Neural cell (in vitro differentiated cells): ENCODE results near the gene NELL1. TPM values are rescaled to one million over a fixed set of nuclear protein-coding genes. Genes with fewer than 3 reads are reported as not detected.

Experiments
- H2AFZ ChIP-seq: fragments of 200-600, 300-800 bp; sonication (generic), shearing (Covaris generic); 2 replicates; pipeline ENCODE4 v1.6.0; 2014; ENCODE audit warnings: low read depth, mild to moderate bottlenecking, antibody characterized with exemption, low read length, moderate library complexity
- H3F3A ChIP-seq: fragments of 200-600 bp; shearing (Covaris generic); 2 replicates; pipeline ENCODE4 v1.6.1; 2016; ENCODE audit warnings: mild to moderate bottlenecking, moderate library complexity, mixed read lengths, antibody characterized with exemption, low read length; ENCODE audit not compliant: insufficient read depth, poor library complexity, severe bottlenecking
- H3K27ac ChIP-seq: fragments of 200-600, 300-800 bp; sonication (generic), shearing (Covaris generic); 2 replicates; pipeline ENCODE4 v1.5.1; 2014; ENCODE audit warnings: mild to moderate bottlenecking, low read length, moderate library complexity
- H3K27me3 ChIP-seq: fragments of 300-800, 200-600 bp; sonication (generic), shearing (Covaris generic); 2 replicates; pipeline ENCODE4 v1.6.0; 2014; ENCODE audit warnings: mild to moderate bottlenecking, low read depth, low read length, moderate library complexity; ENCODE audit not compliant: insufficient read depth
- H3K36me3 ChIP-seq: fragments of 300-800, 200-600 bp; sonication (generic), shearing (Covaris generic); 2 replicates; pipeline ENCODE4 v1.5.1; 2014; ENCODE audit warnings: mild to moderate bottlenecking, antibody characterized with exemption, low read length, moderate library complexity; ENCODE audit not compliant: insufficient read depth
- H3K4me2 ChIP-seq: fragments of 300-800, 200-600 bp; sonication (generic), shearing (Covaris generic); 2 replicates; pipeline ENCODE4 v1.6.0; 2014; ENCODE audit warnings: mild to moderate bottlenecking, low read length
- H3K4me3 ChIP-seq: fragments of 300-800, 200-600 bp; sonication (generic), shearing (Covaris generic); 2 replicates; pipeline ENCODE4 v1.5.1; 2014; ENCODE audit warnings: mild to moderate bottlenecking, low read length, moderate library complexity
- H3K79me2 ChIP-seq: fragments of 200-600 bp; shearing (Covaris generic); replicated peaks from 2 replicates; pipeline ENCODE4 v1.6.0; 2014; ENCODE audit warnings: mild to moderate bottlenecking, low read length, moderate library complexity; ENCODE audit not compliant: insufficient read depth
- H3K9ac ChIP-seq: fragments of 300-800, 200-600 bp; sonication (generic), shearing (Covaris generic); 2 replicates; pipeline ENCODE4 v1.6.1; 2016; ENCODE audit warnings: mild to moderate bottlenecking, low read length, mixed read lengths
- H3K9me2 ChIP-seq: fragments of 200-600 bp; shearing (Covaris generic); 2 replicates; pipeline ENCODE4 v1.6.1; 2016; ENCODE audit warnings: mild to moderate bottlenecking, low read length, mixed read lengths; ENCODE audit not compliant: insufficient read depth
- H3K9me3 ChIP-seq: fragments of 200-600, 300-800 bp; sonication (generic), shearing (Covaris generic); 2 replicates; pipeline ENCODE4 v1.6.1; 2016; ENCODE audit warnings: mild to moderate bottlenecking, mixed run types, low read length, moderate library complexity, mixed read lengths
- H4K20me1 ChIP-seq: fragments of 200-600 bp; shearing (Covaris generic); 2 replicates; pipeline ENCODE4 v1.6.1; 2016; ENCODE audit warnings: mild to moderate bottlenecking, mixed run types; ENCODE audit not compliant: insufficient read depth
- EP300 ChIP-seq: fragments of 450-650 bp; conservative IDR thresholded peaks from 2 replicates; pipeline ENCODE4 v1.6.1; 2014; ENCODE audit warnings: antibody characterized with exemption, mild to moderate bottlenecking, moderate library complexity; ENCODE audit not compliant: poor library complexity, severe bottlenecking
- EZH2 ChIP-seq: fragments of 200-600, 300-800 bp; shearing (Covaris generic), sonication (generic); IDR thresholded peaks from 2 replicates; pipeline ENCODE4 v1.6.1; 2014; ENCODE audit warnings: antibody characterized with exemption, low read length, borderline replicate concordance, mild to moderate bottlenecking; ENCODE audit not compliant: insufficient read depth, poor library complexity, severe bottlenecking
- MXI1 ChIP-seq: fragments of 450-650 bp; conservative IDR thresholded peaks from 2 replicates; pipeline ENCODE4 v1.6.1; 2014; ENCODE audit warnings: antibody characterized with exemption, mild to moderate bottlenecking; ENCODE audit not compliant: poor library complexity, severe bottlenecking
- POLR2AphosphoS5 ChIP-seq: IDR thresholded peaks from 2 replicates; pipeline ENCODE4 v1.6.1; 2012
- RAD21 ChIP-seq: fragments of 450-650 bp; conservative IDR thresholded peaks from 2 replicates; pipeline ENCODE4 v1.6.1; 2014; ENCODE audit warnings: antibody characterized with exemption, mild to moderate bottlenecking, moderate library complexity
- SMC3 ChIP-seq: fragments of 450-650 bp; conservative IDR thresholded peaks from 2 replicates; pipeline ENCODE4 v1.6.1; 2014; ENCODE audit warnings: antibody characterized with exemption, mild to moderate bottlenecking, moderate library complexity; ENCODE audit not compliant: poor library complexity
- TAF1 ChIP-seq: IDR thresholded peaks from 2 replicates; pipeline ENCODE4 v1.6.1; 2012; ENCODE audit warnings: low read depth
- polyA plus RNA-seq: library from polyadenylated mRNA; depleted of rRNA; stranded (reverse); fragments of >200 nt; gene quantifications from 2 replicates; pipeline ENCODE4 v1.2.3, GENCODE V29; 2014
- TF ChIP-seq, protein P1 (sequence below): IDR thresholded peaks from 2 replicates; pipeline ENCODE4 v1.6.1; 2012; ENCODE audit warnings: borderline replicate concordance
- TF ChIP-seq, protein P2 (sequence below): fragments of 450-650 bp; IDR thresholded peaks from 2 replicates; pipeline ENCODE4 v1.5.1; 2014; ENCODE audit warnings: antibody characterized with exemption, mild to moderate bottlenecking, moderate library complexity; ENCODE audit not compliant: poor library complexity, severe bottlenecking

Gene NELL1
- polyA plus RNA-seq, 1 donor from 2014 or later = 70.4 TPM

DNA sequence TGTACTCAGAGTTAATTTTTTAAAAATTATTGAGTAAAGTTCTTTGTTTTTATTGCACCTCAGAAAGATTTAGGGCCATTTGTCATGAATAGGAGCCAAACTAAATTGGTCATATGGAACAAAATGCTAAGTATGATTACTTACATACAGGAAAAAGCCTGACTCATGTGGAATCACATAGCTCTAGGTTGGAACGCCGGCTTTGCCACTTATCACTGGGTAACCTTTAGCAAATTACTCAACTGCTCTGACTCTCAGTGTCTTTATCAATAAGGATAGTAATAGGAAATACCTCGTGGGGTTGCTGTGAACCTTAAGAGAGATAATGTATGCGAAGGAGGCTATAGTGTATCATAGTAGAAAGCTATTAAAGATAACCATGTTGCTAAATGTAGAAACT lies 638.5 kb downstream of the NELL1 start:
- no peaks in the 10 kb centered on the region for H3F3A ChIP-seq
- no peak for TF ChIP-seq MXI1
- TF ChIP-seq EP300 = no peak
- no peak for TF ChIP-seq SMC3
- TF ChIP-seq EZH2 = no peak
- no peak overlapping the region for H3K4me2 ChIP-seq
- no peak overlapping the region for H3K27ac ChIP-seq
- no peaks in the 10 kb centered on the region for H3K9me3 ChIP-seq
- no peak overlapping the region for H3K9ac ChIP-seq
- no peaks in the 10 kb centered on the region for H4K20me1 ChIP-seq
- no peak overlapping the region for H3K4me3 ChIP-seq
- no peaks in the 10 kb centered on the region for H3K79me2 ChIP-seq
- no peaks in the 10 kb centered on the region for H3K36me3 ChIP-seq
- H3K9me2 ChIP-seq = no peaks in the 10 kb centered on the region
- no peaks in the 10 kb centered on the region for H3K27me3 ChIP-seq
- H2AFZ ChIP-seq = no peak overlapping the region

DNA sequence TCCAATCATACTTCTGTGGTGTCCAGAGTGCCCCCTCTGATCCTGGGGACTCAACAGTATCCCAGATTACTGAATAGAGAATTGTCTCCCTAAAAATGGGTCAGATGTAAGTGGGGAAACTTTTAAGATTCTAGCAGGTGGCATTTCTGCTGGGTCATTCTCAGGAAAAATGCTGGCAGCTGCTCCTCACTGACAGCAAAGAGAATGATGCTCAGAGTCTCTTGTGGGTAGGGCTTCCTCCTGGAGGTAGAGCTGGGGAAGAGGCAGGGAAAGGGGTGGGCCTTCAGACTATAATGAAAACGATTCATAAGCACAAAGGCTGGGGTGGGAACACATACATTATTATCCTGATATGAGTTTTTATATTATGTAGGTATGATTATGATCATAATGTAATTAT lies 647.2 kb downstream of the NELL1 start:
- H4K20me1 ChIP-seq = no peaks in the 10 kb centered on the region
- H3K4me3 ChIP-seq = no peak overlapping the region
- no peaks in the 10 kb centered on the region for H3K79me2 ChIP-seq
- no peaks in the 10 kb centered on the region for H3K36me3 ChIP-seq
- no peaks in the 10 kb centered on the region for H3K9me3 ChIP-seq
- no peaks in the 10 kb centered on the region for H3F3A ChIP-seq
- no peak overlapping the region for H3K9ac ChIP-seq
- H3K9me2 ChIP-seq = no peaks in the 10 kb centered on the region
- TF ChIP-seq RAD21 (no peak), EP300 (no peak), POLR2AphosphoS5 (no peak), MXI1 (no peak), SMC3 (no peak), TAF1 (no peak), EZH2 (no peak)
- TF ChIP-seq, protein P1, sequence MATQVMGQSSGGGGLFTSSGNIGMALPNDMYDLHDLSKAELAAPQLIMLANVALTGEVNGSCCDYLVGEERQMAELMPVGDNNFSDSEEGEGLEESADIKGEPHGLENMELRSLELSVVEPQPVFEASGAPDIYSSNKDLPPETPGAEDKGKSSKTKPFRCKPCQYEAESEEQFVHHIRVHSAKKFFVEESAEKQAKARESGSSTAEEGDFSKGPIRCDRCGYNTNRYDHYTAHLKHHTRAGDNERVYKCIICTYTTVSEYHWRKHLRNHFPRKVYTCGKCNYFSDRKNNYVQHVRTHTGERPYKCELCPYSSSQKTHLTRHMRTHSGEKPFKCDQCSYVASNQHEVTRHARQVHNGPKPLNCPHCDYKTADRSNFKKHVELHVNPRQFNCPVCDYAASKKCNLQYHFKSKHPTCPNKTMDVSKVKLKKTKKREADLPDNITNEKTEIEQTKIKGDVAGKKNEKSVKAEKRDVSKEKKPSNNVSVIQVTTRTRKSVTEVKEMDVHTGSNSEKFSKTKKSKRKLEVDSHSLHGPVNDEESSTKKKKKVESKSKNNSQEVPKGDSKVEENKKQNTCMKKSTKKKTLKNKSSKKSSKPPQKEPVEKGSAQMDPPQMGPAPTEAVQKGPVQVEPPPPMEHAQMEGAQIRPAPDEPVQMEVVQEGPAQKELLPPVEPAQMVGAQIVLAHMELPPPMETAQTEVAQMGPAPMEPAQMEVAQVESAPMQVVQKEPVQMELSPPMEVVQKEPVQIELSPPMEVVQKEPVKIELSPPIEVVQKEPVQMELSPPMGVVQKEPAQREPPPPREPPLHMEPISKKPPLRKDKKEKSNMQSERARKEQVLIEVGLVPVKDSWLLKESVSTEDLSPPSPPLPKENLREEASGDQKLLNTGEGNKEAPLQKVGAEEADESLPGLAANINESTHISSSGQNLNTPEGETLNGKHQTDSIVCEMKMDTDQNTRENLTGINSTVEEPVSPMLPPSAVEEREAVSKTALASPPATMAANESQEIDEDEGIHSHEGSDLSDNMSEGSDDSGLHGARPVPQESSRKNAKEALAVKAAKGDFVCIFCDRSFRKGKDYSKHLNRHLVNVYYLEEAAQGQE = no peak
- TF ChIP-seq, protein P2, sequence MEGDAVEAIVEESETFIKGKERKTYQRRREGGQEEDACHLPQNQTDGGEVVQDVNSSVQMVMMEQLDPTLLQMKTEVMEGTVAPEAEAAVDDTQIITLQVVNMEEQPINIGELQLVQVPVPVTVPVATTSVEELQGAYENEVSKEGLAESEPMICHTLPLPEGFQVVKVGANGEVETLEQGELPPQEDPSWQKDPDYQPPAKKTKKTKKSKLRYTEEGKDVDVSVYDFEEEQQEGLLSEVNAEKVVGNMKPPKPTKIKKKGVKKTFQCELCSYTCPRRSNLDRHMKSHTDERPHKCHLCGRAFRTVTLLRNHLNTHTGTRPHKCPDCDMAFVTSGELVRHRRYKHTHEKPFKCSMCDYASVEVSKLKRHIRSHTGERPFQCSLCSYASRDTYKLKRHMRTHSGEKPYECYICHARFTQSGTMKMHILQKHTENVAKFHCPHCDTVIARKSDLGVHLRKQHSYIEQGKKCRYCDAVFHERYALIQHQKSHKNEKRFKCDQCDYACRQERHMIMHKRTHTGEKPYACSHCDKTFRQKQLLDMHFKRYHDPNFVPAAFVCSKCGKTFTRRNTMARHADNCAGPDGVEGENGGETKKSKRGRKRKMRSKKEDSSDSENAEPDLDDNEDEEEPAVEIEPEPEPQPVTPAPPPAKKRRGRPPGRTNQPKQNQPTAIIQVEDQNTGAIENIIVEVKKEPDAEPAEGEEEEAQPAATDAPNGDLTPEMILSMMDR = no peak
- H2AFZ ChIP-seq = no peak overlapping the region
- no peak overlapping the region for H3K4me2 ChIP-seq
- H3K27ac ChIP-seq = no peak overlapping the region
- H3K27me3 ChIP-seq = no peaks in the 10 kb centered on the region

DNA sequence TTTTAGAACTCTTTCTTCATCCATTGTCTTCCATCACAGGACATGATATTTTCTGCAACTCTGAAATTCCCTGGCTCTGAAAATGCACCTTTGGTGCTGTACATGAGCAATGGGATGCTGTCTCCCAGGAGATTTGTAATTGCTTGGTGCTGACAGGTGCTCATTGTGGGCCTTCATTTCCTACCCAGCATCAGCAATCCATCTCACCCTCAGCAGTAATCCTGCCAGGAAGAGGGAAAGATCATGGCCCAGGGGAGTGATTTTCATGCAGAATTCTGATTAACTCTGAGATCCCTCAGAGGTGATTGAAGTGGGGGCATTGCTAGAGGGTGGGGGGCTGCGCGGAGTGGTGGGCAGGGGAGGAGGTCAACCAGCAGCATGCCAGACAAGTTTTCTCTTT lies 651.7 kb downstream of the NELL1 start:
- Histone ChIP-seq H3K27ac (no peak overlapping the region), H3K9ac (no peak overlapping the region), H2AFZ (no peak overlapping the region), H3K9me3 (no peaks in the 10 kb centered on the region), H3K9me2 (no peaks in the 10 kb centered on the region), H3K4me2 (no peak overlapping the region), H4K20me1 (no peaks in the 10 kb centered on the region), H3K79me2 (no peaks in the 10 kb centered on the region), H3K36me3 (no peaks in the 10 kb centered on the region), H3K27me3 (no peaks in the 10 kb centered on the region), H3K4me3 (no peak overlapping the region), H3F3A (no peaks in the 10 kb centered on the region)
- TF ChIP-seq, protein P2 = no peak
- no peak for TF ChIP-seq POLR2AphosphoS5
- TF ChIP-seq EZH2 = no peak
- TF ChIP-seq, protein P1 = no peak
- TF ChIP-seq TAF1 = no peak
- TF ChIP-seq SMC3 = no peak
- no peak for TF ChIP-seq RAD21
- no peak for TF ChIP-seq MXI1
- no peak for TF ChIP-seq EP300
